Endothelial cell of umbilical vein (primary cell): ENCODE results near the gene INO80D. TPM values are rescaled to one million over a fixed set of nuclear protein-coding genes. Genes with fewer than 3 reads are reported as not detected.
"Not testable (repeated sequence)": the region's sequence is repeated elsewhere in the genome, so short reads cannot be mapped to it uniquely, and the experiment has no call there.

ENCODE experiments used
- BruUV-seq: library from RNA; stranded (reverse); fragments of 400-500 nt; replicated peaks from 2 replicates; lab custom pipeline; 2021; lab: Mats Ljungman, UMichigan
- CTCF ChIA-PET: fragments of 300-600, 350-600 bp; sonication (Branson Sonifier 250); formaldehyde crosslinking; loops from one replicate; lab custom pipeline; 2021; ENCODE audit warnings: antibody characterized with exemption, inconsistent platforms; lab: Charles Lee
- POLR2A ChIA-PET: fragments of 300-600, 350-600 bp; sonication (Branson Sonifier 250); formaldehyde crosslinking; loops from one replicate; lab custom pipeline; 2021; ENCODE audit warnings: antibody characterized with exemption, inconsistent platforms; lab: Charles Lee
- DNase-seq: peaks from one replicate; pipeline ENCODE4 v3.0.0-alpha.2; 2011; ENCODE audit warnings: low read depth, low spot score
- FAIRE-seq: peaks from 2 replicates; lab custom pipeline; 2011; peaks lifted over from hg19 to GRCh38; lab: Jason Lieb, UNC
- H2AFZ ChIP-seq: 2 replicates; pipeline ENCODE4 v1.6.0; 2012; ENCODE audit warnings: low read depth, low read length, control low read depth, inconsistent platforms
- H3K27ac ChIP-seq: 2 replicates; pipeline ENCODE4 v1.5.1; 2011; ENCODE audit warnings: low read depth, mild to moderate bottlenecking, control low read depth, low read length, moderate library complexity; ENCODE audit not compliant: insufficient read depth
- H3K27me3 ChIP-seq, 2 experiments: 2 replicates each; pipeline versions ENCODE4 v1.6.0 to v1.6.1; 2011; ENCODE audit warnings: low read length in 2 of 2, mixed read lengths in 1 of 2; ENCODE audit not compliant: control insufficient read depth in 2 of 2, insufficient read depth in 2 of 2
- H3K36me3 ChIP-seq, 2 experiments: 2 replicates in 1 of 2; 3 replicates in 1 of 2; pipeline ENCODE4 v1.5.1; 2011; ENCODE audit warnings: low read length in 2 of 2, mild to moderate bottlenecking in 1 of 2, moderate library complexity in 1 of 2; ENCODE audit not compliant: control insufficient read depth in 2 of 2, insufficient read depth in 2 of 2; ENCODE audit errors: extremely low read depth in 1 of 2
- H3K4me1 ChIP-seq: 3 replicates; pipeline ENCODE4 v1.5.1; 2011; ENCODE audit warnings: mild to moderate bottlenecking, low read length; ENCODE audit not compliant: control insufficient read depth, insufficient read depth; ENCODE audit errors: extremely low read depth
- H3K4me2 ChIP-seq: 2 replicates; pipeline ENCODE4 v1.6.1; 2011; ENCODE audit warnings: low read length, control low read depth, mixed read lengths; ENCODE audit not compliant: insufficient read depth
- H3K4me3 ChIP-seq, 3 experiments: fragments of 200-600 bp in 1 of 3; sonication (generic), shearing (Covaris generic) in 1 of 3; replicated peaks in 1 of 3; 2 replicates each; pipeline ENCODE4 v1.5.1; 2011 to 2016; ENCODE audit warnings: control low read depth in 3 of 3, low read length in 3 of 3, mild to moderate bottlenecking in 2 of 3, inconsistent platforms in 1 of 3, low read depth in 1 of 3, moderate library complexity in 1 of 3; ENCODE audit not compliant: insufficient read depth in 1 of 3
- H3K79me2 ChIP-seq: 2 replicates; pipeline ENCODE4 v1.6.0; 2012; ENCODE audit warnings: low read length, inconsistent platforms; ENCODE audit not compliant: control insufficient read depth, insufficient read depth
- H3K9ac ChIP-seq: replicated peaks from 2 replicates; pipeline ENCODE3; 2011; ENCODE audit warnings: low read length, control low read depth; ENCODE audit not compliant: insufficient read depth; ENCODE audit errors: extremely low read depth
- H3K9me1 ChIP-seq: replicated peaks from 3 replicates; pipeline ENCODE4 v1.6.0; 2011; ENCODE audit warnings: mild to moderate bottlenecking, low read length; ENCODE audit not compliant: control insufficient read depth, insufficient read depth; ENCODE audit errors: extremely low read depth
- H3K9me3 ChIP-seq: replicated peaks from 2 replicates; pipeline ENCODE4 v1.5.1; 2012; ENCODE audit warnings: low read length, inconsistent platforms; ENCODE audit not compliant: control insufficient read depth, insufficient read depth
- H4K20me1 ChIP-seq: replicated peaks from 2 replicates; pipeline ENCODE3; 2011; ENCODE audit warnings: mild to moderate bottlenecking, low read length; ENCODE audit not compliant: control insufficient read depth, insufficient read depth; ENCODE audit errors: extremely low read depth
- EZH2 ChIP-seq: IDR thresholded peaks from 2 replicates; pipeline ENCODE4 v1.6.1; 2012; ENCODE audit warnings: borderline replicate concordance, low read depth, mild to moderate bottlenecking, moderate library complexity, low read length, inconsistent platforms; ENCODE audit not compliant: severe bottlenecking
- FOS ChIP-seq: IDR thresholded peaks from 2 replicates; pipeline ENCODE4 v1.6.1; 2011; ENCODE audit warnings: mild to moderate bottlenecking, low read length, moderate library complexity, borderline replicate concordance; ENCODE audit not compliant: insufficient read depth
- JUN ChIP-seq: IDR thresholded peaks from 2 replicates; pipeline ENCODE4 v1.6.1; 2011; ENCODE audit warnings: borderline replicate concordance, low read depth; ENCODE audit not compliant: insufficient read length, insufficient read depth
- MAX ChIP-seq: IDR thresholded peaks from 2 replicates; pipeline ENCODE4 v1.6.1; 2011; ENCODE audit not compliant: insufficient read depth, insufficient read length
- MYC ChIP-seq: IDR thresholded peaks from one replicate; pipeline ENCODE4 v1.6.1; 2011; ENCODE audit warnings: mild to moderate bottlenecking, low read depth, low read length
- POLR2A ChIP-seq: IDR thresholded peaks from 2 replicates; pipeline ENCODE4 v1.6.1; 2012; ENCODE audit warnings: low read depth, mild to moderate bottlenecking, control low read depth, low read length
- POLR2AphosphoS5 ChIP-seq: IDR thresholded peaks from 2 replicates; pipeline ENCODE4 v1.6.1; 2012; ENCODE audit warnings: low read depth, mild to moderate bottlenecking, control low read depth, low read length, moderate library complexity; ENCODE audit not compliant: insufficient read depth
- dilution Hi-C: fragments of 300-500 bp; cut with MboI; formaldehyde crosslinking; loops from one replicate; pipeline ENCODE4 v1.15.0; 2019; ENCODE audit warnings: low sequenced_read_pairs; ENCODE audit not compliant: extremely low pct_ligation_motif_present
- intact Hi-C: fragments of 100-400 bp; cut with micrococcal nuclease; formaldehyde crosslinking; loops from one replicate; pipeline ENCODE4 v1.10.0; 2022
- polyA plus RNA-seq, 4 experiments: library from polyadenylated mRNA; depleted of rRNA in 3 of 4; stranded (reverse) in 3 of 4; unstranded in 1 of 4; fragments of >200 nt; gene quantifications; 2 replicates each; pipeline versions ENCODE4 v1.2.1 to v1.2.3, GENCODE V29; 2011 to 2012; ENCODE audit warnings: missing spikeins in 1 of 4
- total RNA-seq: library from RNA; stranded (reverse); gene quantifications from 2 replicates; pipeline ENCODE4 v1.2.3, GENCODE V29; 2021

The INO80D gene
- total and polyA plus RNA-seq, 2 donors (not counting 3 experiments of a cell fraction or from before 2014, with no cell fraction given) = 2.9 to 20.3 TPM

GRCh38 chr2:205984381-205984780 lies 101.6 kb downstream of the INO80D start:
- Histone ChIP-seq H3K27me3 (peaks cover 0 to 1% of the 10 kb centered on the region in 2 experiments), H3K4me2 (no peak overlapping the region), H3K4me1 (no peaks in the 10 kb centered on the region), H3K79me2 (no peaks in the 10 kb centered on the region), H3K4me3 (no peak overlapping the region), H3K27ac (no peak overlapping the region), H4K20me1 (no peaks in the 10 kb centered on the region), H2AFZ (no peak overlapping the region), H3K36me3 (no peaks in the 10 kb centered on the region), H3K9me1 (no peaks in the 10 kb centered on the region), H3K9ac (no peak overlapping the region), H3K9me3 (no peaks in the 10 kb centered on the region)
- TF ChIP-seq JUN (no peak), POLR2AphosphoS5 (no peak), FOS (no peak)
- ChIA-PET CTCF (interaction anchor here (1.7 kb wide), 1 partner anchor 10 kb away, joined by 5 read pairs; no protein-coding TSS in a partner anchor), POLR2A (no interaction called here)
- intact Hi-C loops (no loop called here), dilution Hi-C loops (no loop called here)
- FAIRE-seq (peak; percentile 50), DNase-seq (no peak)
- BruUV-seq = no TSS peak

- CTCF ChIA-PET = no interaction called here
- dilution Hi-C loops = no loop called here
- POLR2A ChIA-PET = no interaction called here
Observed at GRCh38 chr2:205982776-205983327, 103.1 kb downstream of the INO80D start.

DNA sequence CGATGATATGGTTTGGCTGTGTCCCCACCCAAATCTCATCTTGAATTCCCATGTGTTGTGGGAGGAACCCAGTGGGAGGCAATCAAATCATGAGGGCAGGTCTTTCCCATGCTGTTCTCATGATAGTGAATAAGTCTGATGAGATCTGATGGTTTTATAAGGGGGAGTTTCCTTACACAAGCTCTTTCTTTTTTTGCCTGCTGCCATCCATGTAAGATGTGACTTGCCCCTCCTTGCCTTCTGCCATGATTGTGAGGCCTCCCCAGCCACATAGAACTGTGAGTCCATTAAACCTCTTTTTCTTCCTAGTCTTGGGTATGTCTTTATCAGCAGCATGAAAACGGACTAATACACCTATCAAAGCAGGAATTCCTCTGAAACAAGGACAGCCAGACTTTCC lies 107.2 kb downstream of the INO80D start:
- H3K27me3 ChIP-seq, DNase-seq, CTCF ChIA-PET, POLR2A ChIA-PET, H3K9me3 ChIP-seq, H3K27ac ChIP-seq, H3K4me2 ChIP-seq, H3K4me1 ChIP-seq, H4K20me1 ChIP-seq, H3K9ac ChIP-seq, H2AFZ ChIP-seq, dilution Hi-C loops, BruUV-seq, H3K4me3 ChIP-seq, FAIRE-seq, H3K79me2 ChIP-seq, H3K36me3 ChIP-seq, intact Hi-C loops, H3K9me1 ChIP-seq: not testable (repeated sequence)

More at GRCh38 chr2:205982776-205983327, 103.1 kb downstream of the INO80D start:
- TF ChIP-seq MYC (no peak), FOS (no peak), JUN (no peak), MAX (no peak), EZH2 (no peak), POLR2A (no peak)
- no peaks in the 10 kb centered on the region for H3K36me3 ChIP-seq
- DNase-seq = no peak
- H3K9ac ChIP-seq = no peak overlapping the region
- peaks cover 0 to 1% of the 10 kb centered on the region in 2 experiments for H3K27me3 ChIP-seq
- H3K4me3 ChIP-seq = no peak overlapping the region
- H3K4me1 ChIP-seq = no peaks in the 10 kb centered on the region
- intact Hi-C loops = no loop called here
- no peaks in the 10 kb centered on the region for H3K79me2 ChIP-seq
- FAIRE-seq = no peak
- no peak overlapping the region for H3K4me2 ChIP-seq
- H3K27ac ChIP-seq = no peak overlapping the region
- H4K20me1 ChIP-seq = no peaks in the 10 kb centered on the region
- H3K9me3 ChIP-seq = no peaks in the 10 kb centered on the region
- H2AFZ ChIP-seq = no peak overlapping the region
- no peaks in the 10 kb centered on the region for H3K9me1 ChIP-seq
- no TSS peak for BruUV-seq
